Calu3 (cell line): Measurements from ENCODE around the gene CYP24A1. TPM values are rescaled to one million over a fixed set of nuclear protein-coding genes. Genes with fewer than 3 reads are reported as not detected.

Experiments used
- BruUV-seq: library from RNA; stranded (reverse); fragments of 400-500 nt; replicated peaks from 2 replicates; lab custom pipeline; 2021; lab: Mats Ljungman, UMichigan
- CTCF ChIA-PET: fragments of 300-600 bp; sonication (Branson Sonifier 250); formaldehyde crosslinking; loops from one replicate; lab custom pipeline; 2022; ENCODE audit warnings: antibody characterized with exemption; lab: Charles Lee
- DNase-seq: peaks from one replicate; pipeline ENCODE4 v3.0.0; 2022
- H3K27ac Mint-ChIP-seq: one replicate; pipeline ENCODE4 v1.8.0; 2022; ENCODE audit warnings: mixed read lengths; ENCODE audit not compliant: unreplicated experiment
- H3K27me3 Mint-ChIP-seq: one replicate; pipeline ENCODE4 v1.8.0; 2022; ENCODE audit warnings: mixed read lengths; ENCODE audit not compliant: unreplicated experiment
- H3K36me3 Mint-ChIP-seq: one replicate; pipeline ENCODE4 v1.8.0; 2022; ENCODE audit warnings: mild to moderate bottlenecking, moderate library complexity, mixed read lengths; ENCODE audit not compliant: insufficient read depth, unreplicated experiment
- H3K4me1 Mint-ChIP-seq: one replicate; pipeline ENCODE4 v1.8.0; 2022; ENCODE audit warnings: mild to moderate bottlenecking, low read depth, mixed read lengths; ENCODE audit not compliant: unreplicated experiment
- H3K4me3 Mint-ChIP-seq: one replicate; pipeline ENCODE4 v1.8.0; 2022; ENCODE audit warnings: mild to moderate bottlenecking, low read depth, moderate library complexity, mixed read lengths; ENCODE audit not compliant: unreplicated experiment
- H3K9me3 Mint-ChIP-seq: one replicate; pipeline ENCODE4 v1.8.0; 2022; ENCODE audit warnings: low read depth, mixed read lengths; ENCODE audit not compliant: unreplicated experiment
- CTCF ChIP-seq: fragments of 200-600 bp; IDR thresholded peaks from one replicate; pipeline ENCODE4 v1.8.0; 2022; ENCODE audit warnings: antibody characterized with exemption; ENCODE audit not compliant: unreplicated experiment
- intact Hi-C: fragments of 100-400 bp; cut with micrococcal nuclease; formaldehyde crosslinking; loops from one replicate; pipeline ENCODE4 v1.10.0; 2022; ENCODE audit not compliant: unreplicated experiment
- total RNA-seq: library from RNA; stranded (reverse); gene quantifications from 2 replicates; pipeline ENCODE4 v1.2.3, GENCODE V29; 2022

CYP24A1 gene
- total RNA-seq, 1 experiment from 2014 or later, result 665 TPM

GRCh38 chr20:54137115-54137514 lies 36.7 kb downstream of the CYP24A1 start:
- no TSS peak for BruUV-seq
- Mint-ChIP-seq H3K27ac (no peak overlapping the region), H3K9me3 (no peaks in the 10 kb centered on the region), H3K27me3 (no peaks in the 10 kb centered on the region), H3K4me3 (no peak overlapping the region), H3K4me1 (peaks cover 11% of the 10 kb centered on the region), H3K36me3 (peaks cover 12% of the 10 kb centered on the region)
- intact Hi-C loops, result no loop called here
- no peak for DNase-seq
- CTCF ChIA-PET, result no interaction called here
- TF ChIP-seq CTCF, result no peak

GRCh38 chr20:54134445-54135220 lies 39.2 kb downstream of the CYP24A1 start:
- Mint-ChIP-seq H3K27ac (no peak overlapping the region), H3K9me3 (no peaks in the 10 kb centered on the region), H3K27me3 (no peaks in the 10 kb centered on the region), H3K36me3 (peaks cover 4% of the 10 kb centered on the region), H3K4me3 (no peak overlapping the region), H3K4me1 (no peaks in the 10 kb centered on the region)
- BruUV-seq, result no TSS peak
- CTCF ChIA-PET, result interaction anchor here (0.8 to 3.3 kb wide), 5 partner anchors 19 to 38 kb away, joined by 3 to 17 read pairs (median 4); no protein-coding TSS in a partner anchor
- intact Hi-C loops, result no loop called here
- no peak for TF ChIP-seq CTCF
- DNase-seq, result peak; percentile 79

GRCh38 chr20:54133434-54134427 lies 40.1 kb downstream of the CYP24A1 start:
- Mint-ChIP-seq H3K4me1 (peaks cover 1% of the 10 kb centered on the region), H3K4me3 (no peak overlapping the region), H3K9me3 (no peaks in the 10 kb centered on the region), H3K27ac (no peak overlapping the region), H3K27me3 (no peaks in the 10 kb centered on the region), H3K36me3 (no peaks in the 10 kb centered on the region)
- BruUV-seq, result TSS peak; percentile 85
- intact Hi-C loops, result loop anchor here (1.0 to 2.0 kb wide), 5 partner anchors 10 to 65 kb away; no protein-coding TSS in a partner anchor
- TF ChIP-seq CTCF, result no peak
- DNase-seq, result peak; percentile 83
- CTCF ChIA-PET, result interaction anchor here (0.8 to 3.3 kb wide), 14 partner anchors 11 to 67 kb away, joined by 3 to 20 read pairs (median 4); no protein-coding TSS in a partner anchor
